Activated naive CD8-positive, alpha-beta T cell (primary cell): Measurements from ENCODE around the gene NPAS3.

ENCODE experiments used
- H3K27ac Mint-ChIP-seq: one replicate; pipeline ENCODE4 v1.8.0; 2021; ENCODE audit warnings: mixed read lengths
- H3K27me3 Mint-ChIP-seq: one replicate; pipeline ENCODE4 v1.8.0; 2021; ENCODE audit warnings: mixed read lengths
- H3K36me3 Mint-ChIP-seq: one replicate; pipeline ENCODE4 v1.8.0; 2021; ENCODE audit warnings: mixed read lengths
- H3K4me1 Mint-ChIP-seq: one replicate; pipeline ENCODE4 v1.8.0; 2021; ENCODE audit warnings: low read depth, mixed read lengths
- H3K4me3 Mint-ChIP-seq: one replicate; pipeline ENCODE4 v1.8.0; 2021; ENCODE audit warnings: mild to moderate bottlenecking, mixed read lengths
- H3K9me3 Mint-ChIP-seq: one replicate; pipeline ENCODE4 v1.8.0; 2021; ENCODE audit warnings: low read depth, mixed read lengths

NPAS3 gene

GRCh38 chr14:33019346-33019745 lies 80.7 kb downstream of the NPAS3 start:
- peaks cover 7% of the 10 kb centered on the region for H3K9me3 Mint-ChIP-seq
- H3K36me3 Mint-ChIP-seq = no peaks in the 10 kb centered on the region
- no peak overlapping the region for H3K27ac Mint-ChIP-seq
- H3K27me3 Mint-ChIP-seq = peaks cover 3% of the 10 kb centered on the region
- H3K4me3 Mint-ChIP-seq = no peak overlapping the region
- no peaks in the 10 kb centered on the region for H3K4me1 Mint-ChIP-seq

GRCh38 chr14:33026850-33027430 lies 88.3 kb downstream of the NPAS3 start:
- Mint-ChIP-seq H3K36me3 (no peaks in the 10 kb centered on the region), H3K27me3 (no peaks in the 10 kb centered on the region), H3K4me1 (no peaks in the 10 kb centered on the region), H3K27ac (no peak overlapping the region), H3K4me3 (no peak overlapping the region), H3K9me3 (peaks cover 7% of the 10 kb centered on the region)

- Mint-ChIP-seq H3K9me3 (no peaks in the 10 kb centered on the region), H3K4me1 (no peaks in the 10 kb centered on the region), H3K36me3 (no peaks in the 10 kb centered on the region), H3K4me3 (no peak overlapping the region), H3K27ac (no peak overlapping the region), H3K27me3 (no peaks in the 10 kb centered on the region)
Observed at GRCh38 chr14:33029511-33029910, 90.8 kb downstream of the NPAS3 start.

- no peaks in the 10 kb centered on the region for H3K9me3 Mint-ChIP-seq
- H3K27me3 Mint-ChIP-seq = no peaks in the 10 kb centered on the region
- H3K4me3 Mint-ChIP-seq = no peak overlapping the region
- no peak overlapping the region for H3K27ac Mint-ChIP-seq
- H3K4me1 Mint-ChIP-seq = no peaks in the 10 kb centered on the region
- H3K36me3 Mint-ChIP-seq = no peaks in the 10 kb centered on the region
Observed at GRCh38 chr14:33030386-33030785, 91.7 kb downstream of the NPAS3 start.

- Mint-ChIP-seq H3K27me3 (no peaks in the 10 kb centered on the region), H3K36me3 (no peaks in the 10 kb centered on the region), H3K4me1 (no peaks in the 10 kb centered on the region), H3K4me3 (no peak overlapping the region), H3K27ac (no peak overlapping the region), H3K9me3 (no peaks in the 10 kb centered on the region)
Observed at GRCh38 chr14:33035416-33036194, 96.9 kb downstream of the NPAS3 start.

- H3K4me3 Mint-ChIP-seq = no peak overlapping the region
- H3K9me3 Mint-ChIP-seq = peaks cover 6% of the 10 kb centered on the region
Observed at GRCh38 chr14:33039311-33039710, 100.6 kb downstream of the NPAS3 start.

GRCh38 chr14:33040372-33041140 lies 101.9 kb downstream of the NPAS3 start:
- peaks cover 17% of the 10 kb centered on the region for H3K9me3 Mint-ChIP-seq
- no peak overlapping the region for H3K27ac Mint-ChIP-seq
- H3K36me3 Mint-ChIP-seq = no peaks in the 10 kb centered on the region
- H3K4me3 Mint-ChIP-seq = no peak overlapping the region
- no peaks in the 10 kb centered on the region for H3K4me1 Mint-ChIP-seq
- H3K27me3 Mint-ChIP-seq = no peaks in the 10 kb centered on the region

More at GRCh38 chr14:33039311-33039710, 100.6 kb downstream of the NPAS3 start:
- Mint-ChIP-seq H3K27ac (no peak overlapping the region), H3K4me1 (no peaks in the 10 kb centered on the region), H3K27me3 (no peaks in the 10 kb centered on the region), H3K36me3 (no peaks in the 10 kb centered on the region)

GRCh38 chr14:33042591-33042990 lies 103.9 kb downstream of the NPAS3 start:
- peaks cover 20% of the 10 kb centered on the region for H3K9me3 Mint-ChIP-seq
- no peaks in the 10 kb centered on the region for H3K36me3 Mint-ChIP-seq
- no peaks in the 10 kb centered on the region for H3K27me3 Mint-ChIP-seq
- H3K4me3 Mint-ChIP-seq = no peak overlapping the region
- no peak overlapping the region for H3K27ac Mint-ChIP-seq
- no peaks in the 10 kb centered on the region for H3K4me1 Mint-ChIP-seq

GRCh38 chr14:33045760-33046159 lies 107.1 kb downstream of the NPAS3 start:
- Mint-ChIP-seq H3K4me3 (no peak overlapping the region), H3K27ac (no peak overlapping the region), H3K4me1 (no peaks in the 10 kb centered on the region), H3K36me3 (no peaks in the 10 kb centered on the region), H3K27me3 (no peaks in the 10 kb centered on the region), H3K9me3 (peaks cover 20% of the 10 kb centered on the region)

- Mint-ChIP-seq H3K4me3 (no peak overlapping the region), H3K36me3 (no peaks in the 10 kb centered on the region), H3K27ac (no peak overlapping the region), H3K9me3 (no peaks in the 10 kb centered on the region), H3K27me3 (no peaks in the 10 kb centered on the region), H3K4me1 (no peaks in the 10 kb centered on the region)
Observed at GRCh38 chr14:33052943-33053342, 114.3 kb downstream of the NPAS3 start.

GRCh38 chr14:33056213-33056612 lies 117.5 kb downstream of the NPAS3 start:
- no peaks in the 10 kb centered on the region for H3K4me1 Mint-ChIP-seq
- peaks cover 2% of the 10 kb centered on the region for H3K27me3 Mint-ChIP-seq
- no peak overlapping the region for H3K4me3 Mint-ChIP-seq
- peaks cover 5% of the 10 kb centered on the region for H3K9me3 Mint-ChIP-seq
- no peak overlapping the region for H3K27ac Mint-ChIP-seq
- no peaks in the 10 kb centered on the region for H3K36me3 Mint-ChIP-seq

GRCh38 chr14:33057585-33057984 lies 118.9 kb downstream of the NPAS3 start:
- Mint-ChIP-seq H3K27me3 (peaks cover 2% of the 10 kb centered on the region), H3K4me1 (no peaks in the 10 kb centered on the region), H3K9me3 (peaks cover 5% of the 10 kb centered on the region), H3K4me3 (no peak overlapping the region), H3K27ac (no peak overlapping the region), H3K36me3 (no peaks in the 10 kb centered on the region)

- Mint-ChIP-seq H3K27me3 (peaks cover 2% of the 10 kb centered on the region), H3K36me3 (no peaks in the 10 kb centered on the region), H3K27ac (no peak overlapping the region), H3K4me3 (no peak overlapping the region), H3K9me3 (peaks cover 5% of the 10 kb centered on the region), H3K4me1 (no peaks in the 10 kb centered on the region)
Observed at GRCh38 chr14:33061667-33062325, 123.1 kb downstream of the NPAS3 start.

GRCh38 chr14:33062476-33062875 lies 123.8 kb downstream of the NPAS3 start:
- Mint-ChIP-seq H3K27ac (no peak overlapping the region), H3K4me3 (no peak overlapping the region), H3K9me3 (peaks cover 5% of the 10 kb centered on the region), H3K4me1 (no peaks in the 10 kb centered on the region), H3K36me3 (no peaks in the 10 kb centered on the region), H3K27me3 (peaks cover 2% of the 10 kb centered on the region)

- H3K27me3 Mint-ChIP-seq = peaks cover 2% of the 10 kb centered on the region
- no peaks in the 10 kb centered on the region for H3K36me3 Mint-ChIP-seq
- no peaks in the 10 kb centered on the region for H3K4me1 Mint-ChIP-seq
- H3K4me3 Mint-ChIP-seq = no peak overlapping the region
- peaks cover 5% of the 10 kb centered on the region for H3K9me3 Mint-ChIP-seq
- no peak overlapping the region for H3K27ac Mint-ChIP-seq
Observed at GRCh38 chr14:33062881-33063280, 124.2 kb downstream of the NPAS3 start.
